NCI-H1105 (cell line): ENCODE measurements around the gene TGFB2.

Experiments used
- DNase-seq: peaks from one replicate; lab custom pipeline; 2025; lab: John Stamatoyannopoulos, UW

The TGFB2 gene

DNA sequence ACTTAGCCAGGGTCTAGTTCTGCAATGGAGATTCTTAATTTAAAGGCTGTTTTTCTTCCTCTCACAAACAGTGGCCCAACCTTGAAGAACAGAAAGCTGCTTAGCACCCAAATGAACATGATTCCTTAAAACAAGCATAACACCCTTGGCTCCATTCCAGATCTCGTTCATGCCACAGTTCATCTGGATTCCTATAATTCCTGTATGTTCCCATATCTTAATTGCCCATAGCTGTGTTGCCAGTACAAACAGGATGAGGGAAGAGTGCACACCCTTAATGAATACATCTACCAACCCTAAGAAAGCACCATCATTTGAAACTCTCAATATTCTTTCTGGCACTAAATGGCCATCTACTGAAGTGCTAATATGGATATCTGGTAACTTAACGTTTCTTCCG lies 45.5 kb downstream of the TGFB2 start:
- DNase-seq = no peak

DNA sequence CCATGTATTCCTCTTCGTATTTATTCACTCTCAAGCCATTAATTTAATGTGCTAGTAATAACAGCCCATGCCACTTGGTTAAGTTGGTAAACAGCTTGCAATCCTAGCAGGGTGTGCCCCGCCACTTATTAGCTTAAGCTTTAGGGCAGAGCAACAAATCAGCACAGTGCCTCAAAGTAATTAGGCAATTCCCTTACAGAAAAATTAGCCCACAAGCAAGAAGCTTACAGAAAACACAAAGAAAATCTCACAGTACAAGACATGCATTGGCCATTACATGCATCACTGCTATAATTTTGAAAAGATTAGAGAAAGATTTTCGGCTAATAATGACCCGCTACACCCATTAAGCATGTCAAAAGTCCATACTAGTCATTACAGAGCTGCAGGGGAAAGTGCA lies 47.6 kb downstream of the TGFB2 start:
- DNase-seq = no peak

DNA sequence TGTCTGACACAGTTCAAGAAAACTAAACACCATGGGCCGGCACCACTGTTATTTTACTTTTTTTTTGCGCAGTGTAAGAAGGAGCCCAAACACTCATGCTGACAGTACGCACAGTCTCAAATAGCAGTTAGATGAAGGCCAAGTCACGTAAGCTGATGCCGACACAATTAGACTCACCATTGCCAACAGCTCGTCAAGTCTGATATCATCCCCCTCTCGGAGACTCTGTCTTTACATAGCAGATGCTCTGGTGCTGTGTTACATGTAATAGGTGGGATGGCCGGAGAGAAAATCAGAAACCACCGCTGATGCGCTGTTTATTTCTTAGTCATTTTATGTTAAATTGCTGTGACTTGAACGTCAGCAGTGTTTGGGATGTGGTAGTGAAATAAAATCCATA lies 49.3 kb downstream of the TGFB2 start:
- no peak for DNase-seq

DNA sequence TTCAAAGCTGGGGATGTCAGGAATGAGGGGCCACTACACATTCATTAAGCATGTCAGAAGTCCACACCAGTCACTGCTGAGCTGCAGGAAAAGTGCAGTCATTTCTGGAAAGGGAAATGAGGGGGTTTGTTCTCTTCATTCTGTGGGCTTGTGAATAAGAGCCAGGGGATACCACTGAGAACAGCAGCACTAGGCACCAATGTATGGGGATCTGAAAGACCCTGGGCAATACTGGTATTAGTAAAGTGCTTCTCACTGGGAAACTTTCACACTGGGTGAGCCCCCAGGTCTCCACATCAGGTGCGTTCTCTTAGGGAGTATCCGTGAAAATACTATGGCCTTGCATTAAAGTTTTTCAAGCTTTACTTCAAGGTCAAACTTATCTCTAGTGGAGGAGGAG lies 49.9 kb downstream of the TGFB2 start:
- no peak for DNase-seq

DNA sequence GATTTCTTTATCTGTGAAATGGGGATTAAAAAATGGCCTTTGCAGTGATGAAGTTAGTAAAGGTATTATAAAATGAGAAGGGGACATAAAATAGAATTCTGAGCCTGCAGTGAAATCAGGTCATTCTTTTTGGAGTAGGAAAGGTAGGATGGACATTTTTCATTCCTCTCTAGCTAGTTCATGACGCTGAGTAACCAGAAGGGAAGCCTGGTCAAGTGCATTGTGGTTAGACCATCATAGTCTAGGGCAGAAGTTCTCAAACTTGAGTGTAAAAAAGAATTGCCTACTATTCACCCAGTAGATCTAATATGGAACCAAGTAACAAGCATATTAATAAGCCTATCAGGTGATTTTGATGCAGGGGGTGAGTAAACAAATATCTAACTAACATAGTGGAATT lies 50.8 kb downstream of the TGFB2 start:
- DNase-seq = no peak

DNA sequence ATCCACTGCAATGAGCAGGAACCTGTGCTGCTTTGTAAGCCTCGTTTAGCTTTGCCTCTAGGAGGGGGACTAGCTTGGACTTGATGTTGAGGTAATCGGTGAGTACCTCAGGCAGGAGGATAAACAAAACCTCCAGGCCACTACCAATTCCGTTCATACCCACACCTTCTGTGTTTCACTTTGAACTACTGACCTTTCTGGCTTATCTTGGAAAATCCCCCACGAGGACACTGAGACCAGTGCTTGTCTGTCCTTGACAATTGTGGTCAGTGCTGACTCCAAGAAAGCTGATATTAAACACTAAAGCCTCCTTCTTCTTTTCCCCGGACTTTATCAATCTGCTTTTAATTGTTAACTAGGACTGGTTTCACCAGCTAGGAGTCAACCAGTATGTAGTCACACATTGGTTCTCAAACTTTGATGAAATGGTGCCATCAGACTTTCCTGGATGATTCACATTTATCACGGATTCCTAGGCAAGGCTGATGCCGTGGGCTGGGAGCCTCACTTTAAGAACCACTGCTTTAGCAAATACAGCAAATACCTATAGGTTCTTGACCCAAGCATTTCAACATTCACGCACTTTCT lies 52.7 kb downstream of the TGFB2 start:
- DNase-seq = no peak

DNA sequence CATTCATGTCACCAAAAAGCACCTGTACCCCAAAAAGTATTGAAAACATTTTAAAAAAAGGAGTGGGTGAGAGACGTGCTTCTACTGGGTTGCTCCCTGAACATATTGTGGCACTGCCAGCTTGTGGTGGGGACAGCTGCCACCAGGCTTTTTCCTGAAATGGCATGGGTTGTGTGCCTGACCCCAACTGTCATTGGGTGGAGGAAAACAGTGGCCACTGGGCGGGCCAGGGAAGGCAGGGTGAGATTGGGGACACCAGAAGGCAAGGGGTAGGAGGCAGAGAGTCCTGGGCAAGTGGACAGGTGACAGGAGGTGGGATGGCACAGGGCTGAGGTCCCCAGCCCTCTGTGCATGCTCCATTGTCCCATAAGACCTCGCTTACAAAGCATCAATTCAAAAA lies 55.5 kb downstream of the TGFB2 start:
- DNase-seq = no peak

DNA sequence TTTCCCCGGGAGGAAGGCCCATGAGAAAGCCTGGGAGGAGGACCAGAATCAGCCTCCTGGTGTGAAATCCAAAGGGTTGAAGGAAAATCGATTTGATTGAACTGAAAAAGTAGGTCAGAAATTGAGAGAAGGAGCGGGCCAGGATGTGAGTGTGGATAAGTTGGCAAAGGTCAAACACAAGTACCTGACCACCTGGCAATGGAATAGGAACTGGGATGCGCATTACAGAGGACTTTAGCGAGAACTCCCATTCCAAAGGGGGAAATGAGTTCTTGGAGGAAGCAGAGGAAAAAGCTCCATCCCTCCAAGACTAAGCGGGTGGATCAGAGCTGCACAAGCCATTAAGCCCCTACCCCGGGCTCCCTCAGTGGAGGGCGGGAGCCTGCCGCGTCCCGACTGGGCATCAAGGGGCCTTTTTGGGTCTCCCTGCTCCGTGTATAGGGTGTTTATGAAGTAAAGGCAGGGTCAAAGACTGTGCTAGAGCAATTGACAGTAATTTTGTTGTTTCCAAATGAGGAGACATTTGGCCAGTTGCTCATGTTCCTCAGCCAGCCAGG lies 56.4 kb downstream of the TGFB2 start:
- no peak for DNase-seq

DNA sequence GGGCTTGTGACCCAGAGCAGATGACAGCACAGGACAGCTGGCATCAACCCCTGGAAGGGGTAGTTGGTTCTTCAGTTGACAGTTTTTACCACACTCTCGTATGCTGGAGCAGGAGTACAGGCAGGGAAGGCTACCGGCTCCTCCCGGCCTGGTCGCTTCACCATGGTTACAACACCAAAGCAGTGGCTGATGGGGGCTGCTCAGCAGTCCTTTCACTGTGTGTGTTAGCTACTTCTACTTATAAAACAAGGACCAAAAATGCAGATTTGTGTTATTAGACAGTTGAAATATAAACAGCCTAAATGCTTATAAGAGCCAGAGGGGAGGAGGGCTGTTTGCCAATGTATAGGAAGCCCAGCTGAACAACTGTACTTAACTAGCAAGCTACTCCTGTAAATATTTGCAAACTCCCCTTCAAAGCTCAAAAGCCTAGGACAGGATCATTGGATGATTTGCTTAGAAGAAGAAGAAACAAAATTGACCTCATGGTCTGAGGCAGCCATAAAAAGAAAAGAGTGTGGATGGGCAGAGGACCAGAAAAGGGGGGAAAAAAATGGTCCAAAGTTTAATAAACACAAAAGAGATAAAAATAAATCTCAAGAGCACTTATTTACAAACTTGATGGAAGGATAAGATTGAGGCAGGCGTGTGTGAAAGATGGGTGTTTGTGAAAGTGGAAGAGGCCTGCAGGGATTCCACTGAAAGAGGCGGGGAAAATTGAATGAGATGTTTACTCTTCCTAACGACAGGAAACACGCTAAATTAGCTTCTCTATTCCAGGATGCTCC lies 57.1 kb downstream of the TGFB2 start:
- no peak for DNase-seq

DNA sequence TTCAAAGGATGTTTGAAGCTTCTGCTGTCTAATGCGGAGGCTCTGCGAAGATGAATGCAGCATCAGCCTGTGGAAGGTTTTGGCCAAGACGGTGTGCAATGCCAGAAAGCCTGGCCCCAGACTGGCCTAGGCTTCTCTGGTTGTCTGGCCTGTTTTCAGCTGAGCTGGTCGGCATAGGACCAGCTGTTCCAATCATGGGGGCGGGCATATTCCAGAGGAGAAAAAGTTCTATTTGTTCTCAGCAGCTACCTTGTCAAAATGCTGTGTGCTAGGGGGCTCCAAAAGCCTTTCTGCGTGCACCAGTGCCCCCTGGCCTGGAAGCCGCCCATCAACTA lies 57.6 kb downstream of the TGFB2 start:
- peak; percentile 14 for DNase-seq

DNA sequence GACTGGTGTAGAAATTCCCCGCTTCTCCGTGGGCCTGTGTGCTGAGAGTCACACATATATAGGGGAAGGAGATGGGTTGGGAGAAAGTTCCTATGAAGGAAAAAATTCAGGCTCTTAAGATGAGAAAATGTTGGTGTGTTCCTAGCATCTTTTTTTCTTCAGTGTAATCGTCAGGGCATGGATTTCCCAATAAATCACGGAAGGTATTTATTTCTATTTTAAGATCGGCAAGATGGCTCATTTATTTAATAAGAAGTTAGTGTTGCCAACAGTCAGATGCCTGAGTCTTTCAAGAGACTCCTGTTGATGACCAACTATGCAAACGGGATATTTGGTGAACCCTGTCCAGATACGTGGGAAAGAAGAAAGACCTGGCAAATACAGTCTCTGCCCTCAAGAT lies 58.2 kb downstream of the TGFB2 start:
- DNase-seq = no peak

DNA sequence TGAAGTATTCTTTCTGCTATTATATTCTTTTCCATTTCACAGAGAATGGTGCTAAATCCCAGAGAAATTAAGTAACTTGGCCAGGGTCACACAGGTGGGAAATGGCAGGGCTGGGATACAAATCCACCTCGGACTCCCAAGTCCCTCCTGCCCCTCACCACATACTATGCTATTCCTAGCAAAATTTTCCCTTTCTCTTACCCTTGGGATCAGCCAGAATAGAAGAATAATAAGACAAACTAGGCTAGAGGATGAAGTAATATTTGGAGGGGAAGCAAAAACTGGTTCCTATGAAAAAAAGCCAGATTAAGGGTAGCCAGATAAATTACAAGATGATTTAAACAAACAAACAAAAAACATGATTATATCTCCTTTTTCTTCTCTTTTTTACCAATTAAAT lies 62.5 kb downstream of the TGFB2 start:
- no peak for DNase-seq

DNA sequence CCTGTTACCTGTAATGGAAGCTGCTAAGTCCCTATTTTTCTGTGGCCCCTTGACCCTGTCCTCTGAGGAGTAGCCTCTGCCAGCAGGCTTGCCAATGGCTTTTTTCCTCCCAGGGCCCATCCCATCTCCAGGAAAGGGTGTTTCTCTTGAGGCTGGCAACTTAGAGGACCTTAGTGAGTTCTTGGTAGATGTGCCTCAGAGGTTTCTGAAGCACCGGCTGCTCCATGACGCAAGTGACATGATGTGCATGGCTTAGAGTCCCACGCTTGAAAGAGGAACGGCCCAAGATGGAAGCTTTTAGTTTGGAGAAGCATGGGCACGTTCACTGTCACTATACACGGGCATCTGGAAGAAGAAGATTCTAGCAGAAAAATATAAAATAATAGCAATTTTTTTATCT lies 63.0 kb downstream of the TGFB2 start:
- DNase-seq = no peak

DNA sequence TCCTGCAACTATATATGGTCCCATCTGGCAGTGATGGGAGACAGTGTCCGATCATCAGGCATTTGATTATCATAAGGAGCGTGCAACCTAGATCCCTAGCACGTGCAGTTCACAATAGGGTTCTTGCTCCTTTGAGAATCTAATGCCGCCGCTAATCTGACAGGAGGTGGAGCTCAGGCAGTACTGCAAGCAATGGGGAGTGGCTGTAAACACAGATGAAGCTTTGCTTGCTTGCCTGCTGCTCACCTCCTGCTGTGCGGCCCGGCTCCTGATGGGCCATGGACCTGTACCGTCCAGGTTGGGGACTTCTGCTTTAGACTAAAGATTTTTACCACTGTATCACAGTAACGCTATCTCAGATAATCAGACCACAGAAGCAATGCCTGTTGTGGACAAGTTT lies 63.8 kb downstream of the TGFB2 start:
- no peak for DNase-seq

DNA sequence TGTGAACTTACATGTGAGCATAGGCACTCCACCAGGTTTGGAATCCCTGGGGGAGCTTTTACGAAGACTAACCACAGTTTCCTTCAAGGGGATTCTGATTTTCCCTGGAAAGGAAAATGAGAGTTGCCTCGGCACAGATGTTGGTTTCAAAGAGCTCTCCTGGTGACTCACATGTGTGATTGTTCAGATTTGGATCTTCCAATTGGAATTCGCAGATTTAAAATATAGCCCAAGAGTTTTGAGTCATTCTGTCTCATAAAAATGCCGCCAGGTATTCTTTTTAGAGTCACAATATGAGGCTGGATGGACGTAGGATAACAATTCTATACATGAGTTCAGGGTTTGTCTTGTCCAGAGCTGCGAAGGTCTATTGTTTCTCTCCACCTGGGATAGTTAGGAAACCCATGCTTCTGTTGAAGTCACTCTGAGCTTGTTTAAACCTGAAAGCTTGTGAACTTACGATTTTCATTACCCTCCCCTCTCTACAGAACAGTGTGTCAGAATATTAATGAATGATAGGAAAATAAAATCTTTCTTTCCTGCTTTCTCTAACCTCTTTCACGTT lies 64.9 kb downstream of the TGFB2 start:
- no peak for DNase-seq

DNA sequence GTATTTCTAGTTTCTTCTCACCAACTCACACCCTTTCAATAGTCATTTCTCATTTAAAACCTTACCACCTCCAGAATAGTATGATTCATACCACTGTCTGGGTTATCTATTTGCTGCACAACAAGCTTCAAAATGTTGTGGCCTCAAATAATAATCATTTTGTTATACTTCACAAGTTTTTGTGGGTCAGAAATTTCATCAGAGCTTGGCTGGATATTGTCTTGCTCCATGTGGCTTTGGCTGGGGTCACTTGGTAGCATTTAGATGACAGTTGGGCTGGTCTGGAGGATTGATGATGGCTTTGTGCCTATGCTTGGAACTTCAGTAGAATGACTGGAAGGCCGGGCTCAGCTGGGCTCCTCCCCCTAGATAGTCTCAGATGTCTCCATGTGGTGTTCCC lies 66.0 kb downstream of the TGFB2 start:
- DNase-seq = no peak

DNA sequence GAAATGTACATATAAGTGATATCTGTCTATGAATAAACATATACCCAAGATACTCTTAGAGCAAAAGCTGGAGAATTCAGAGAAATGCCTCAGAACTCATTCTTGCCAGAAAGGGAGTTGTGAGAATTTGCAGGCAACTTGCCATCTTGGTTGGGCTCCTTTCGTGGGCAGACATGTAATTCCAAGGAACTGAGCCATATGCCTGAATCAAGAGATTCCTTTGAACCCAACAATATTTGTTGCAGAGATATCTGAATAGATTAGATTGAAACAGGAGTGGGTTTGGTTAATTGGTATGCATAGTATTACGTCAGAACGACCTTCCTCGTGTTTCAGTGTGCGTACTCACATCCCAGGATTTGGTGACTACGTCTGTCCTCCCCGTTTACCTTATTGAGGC lies 67.0 kb downstream of the TGFB2 start:
- no peak for DNase-seq

DNA sequence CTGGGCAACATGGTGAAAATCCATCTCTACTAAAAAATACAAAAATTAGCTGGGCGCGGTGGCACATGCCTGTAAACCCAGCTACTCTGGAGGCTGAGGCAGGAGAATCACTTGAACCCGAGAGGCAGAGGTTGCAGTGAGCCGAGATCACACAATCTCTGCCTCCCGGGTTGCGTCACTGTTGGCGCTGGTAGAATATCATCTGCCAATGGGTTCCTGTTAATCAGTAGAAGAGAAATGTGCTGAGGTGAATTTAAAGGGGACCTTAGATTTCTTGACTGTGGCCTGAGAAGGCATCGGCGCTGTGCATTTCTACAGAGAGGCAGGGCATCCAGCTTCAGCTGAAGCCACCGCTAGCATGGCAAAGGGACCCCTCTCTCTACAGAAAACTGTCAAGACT lies 68.0 kb downstream of the TGFB2 start:
- no peak for DNase-seq

DNA sequence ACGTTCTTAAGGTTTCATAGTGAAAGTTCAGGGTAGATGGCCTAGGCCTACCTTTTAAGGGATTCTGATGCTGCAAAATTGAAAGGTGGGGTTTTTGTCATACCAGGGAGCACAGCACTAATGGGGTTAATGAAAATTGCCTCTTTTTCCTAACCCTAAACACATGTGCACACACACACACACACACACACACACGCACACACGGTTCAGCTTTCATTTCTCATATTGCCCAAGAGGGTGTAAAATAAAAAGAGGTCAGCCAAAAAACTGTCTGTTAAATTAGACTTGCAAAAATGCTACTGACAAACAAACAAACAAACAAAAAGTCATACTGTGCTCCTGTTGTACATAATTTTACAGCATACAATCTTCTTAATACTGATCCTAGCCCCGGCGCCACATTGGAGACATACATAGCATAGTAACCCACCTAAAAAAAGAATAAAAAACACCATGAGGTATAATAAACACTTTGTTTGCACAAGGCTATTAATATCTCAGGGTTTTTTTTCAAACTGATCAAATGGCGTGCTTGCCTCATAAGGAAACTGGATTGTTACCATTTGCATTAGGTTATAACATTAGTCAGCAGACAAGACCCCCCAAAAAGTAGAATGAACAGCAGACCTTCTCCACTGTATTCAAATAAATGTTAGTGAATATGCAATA lies 69.1 kb downstream of the TGFB2 start:
- DNase-seq = no peak

DNA sequence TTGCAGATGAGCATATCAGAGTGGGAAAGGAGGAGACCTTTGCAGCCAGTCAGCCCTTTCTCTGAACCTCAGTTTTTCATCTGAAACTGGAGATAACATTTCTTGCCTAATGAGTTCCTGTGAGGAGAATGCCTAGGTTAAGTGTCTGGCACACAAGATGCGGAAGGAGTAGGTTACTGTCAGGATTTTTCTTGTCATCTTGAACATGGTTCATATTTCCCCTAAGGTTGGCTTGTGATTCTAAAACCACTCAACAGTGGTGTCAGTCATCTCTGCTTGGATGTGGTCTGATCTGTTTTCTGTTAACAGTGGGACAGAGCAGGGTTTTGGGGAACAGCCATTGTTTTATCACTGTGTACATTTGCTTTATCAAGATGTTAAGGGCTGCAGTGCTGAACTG lies 70.6 kb downstream of the TGFB2 start:
- DNase-seq = no peak

DNA sequence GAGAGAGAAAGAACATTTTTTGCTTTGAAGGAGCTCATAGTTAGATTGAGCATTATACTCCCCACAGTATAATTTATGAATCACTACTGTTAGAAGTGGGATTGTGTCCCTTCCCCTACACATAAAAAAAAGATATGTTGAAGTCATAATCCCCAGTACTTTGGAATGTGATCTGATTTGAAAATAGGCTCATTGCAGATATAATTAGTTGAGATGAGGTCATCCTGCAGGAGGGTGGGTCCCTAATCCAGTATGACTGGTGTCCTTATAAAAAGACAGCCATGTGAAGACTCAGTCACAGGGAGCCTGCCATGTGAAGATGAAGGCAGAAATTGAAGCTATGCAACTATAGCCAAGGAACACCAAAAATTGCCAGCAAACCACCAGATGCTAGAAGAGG lies 76.4 kb downstream of the TGFB2 start:
- no peak for DNase-seq

DNA sequence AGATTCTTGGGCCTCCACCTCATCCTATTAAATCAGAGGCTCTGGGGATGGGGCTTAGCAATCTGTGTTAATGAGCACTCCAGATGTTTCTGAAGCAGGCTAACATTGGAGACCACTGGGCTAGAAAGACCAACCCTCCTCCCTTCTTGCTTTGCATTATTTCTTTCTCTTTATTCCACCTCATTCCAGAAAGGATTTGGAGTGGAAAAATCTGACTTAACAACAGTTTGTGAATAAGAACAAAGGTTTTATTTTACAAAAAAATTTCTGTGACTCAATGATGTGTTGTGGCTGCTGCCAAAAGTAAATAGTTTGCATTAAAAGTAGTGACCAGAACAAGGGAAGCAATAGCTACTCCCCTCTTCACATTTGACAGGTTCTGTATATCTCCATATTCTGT lies 79.4 kb downstream of the TGFB2 start:
- DNase-seq = no peak
